Measurements from ENCODE around the gene PLEKHD1.

DNA sequence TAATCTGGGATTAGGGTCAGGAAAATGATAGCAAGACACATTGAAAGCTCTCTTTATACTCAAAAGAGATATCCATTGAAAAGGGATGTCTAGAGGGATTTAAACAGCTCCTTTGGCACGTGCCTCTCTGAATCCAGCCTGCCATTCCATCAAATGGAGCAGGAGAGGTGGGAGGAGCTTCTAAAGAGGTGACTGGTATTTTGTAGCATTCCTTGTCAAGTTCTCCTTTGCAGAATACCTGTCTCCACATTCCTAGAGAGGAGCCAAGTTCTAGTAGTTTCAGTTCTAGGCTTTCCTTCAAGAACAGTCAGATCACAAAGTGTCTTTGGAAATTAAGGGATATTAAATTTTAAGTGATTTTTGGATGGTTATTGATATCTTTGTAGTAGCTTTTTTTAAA is 25.4 kb upstream of the PLEKHD1 start:
- TF ChIP-seq, protein P1, sequence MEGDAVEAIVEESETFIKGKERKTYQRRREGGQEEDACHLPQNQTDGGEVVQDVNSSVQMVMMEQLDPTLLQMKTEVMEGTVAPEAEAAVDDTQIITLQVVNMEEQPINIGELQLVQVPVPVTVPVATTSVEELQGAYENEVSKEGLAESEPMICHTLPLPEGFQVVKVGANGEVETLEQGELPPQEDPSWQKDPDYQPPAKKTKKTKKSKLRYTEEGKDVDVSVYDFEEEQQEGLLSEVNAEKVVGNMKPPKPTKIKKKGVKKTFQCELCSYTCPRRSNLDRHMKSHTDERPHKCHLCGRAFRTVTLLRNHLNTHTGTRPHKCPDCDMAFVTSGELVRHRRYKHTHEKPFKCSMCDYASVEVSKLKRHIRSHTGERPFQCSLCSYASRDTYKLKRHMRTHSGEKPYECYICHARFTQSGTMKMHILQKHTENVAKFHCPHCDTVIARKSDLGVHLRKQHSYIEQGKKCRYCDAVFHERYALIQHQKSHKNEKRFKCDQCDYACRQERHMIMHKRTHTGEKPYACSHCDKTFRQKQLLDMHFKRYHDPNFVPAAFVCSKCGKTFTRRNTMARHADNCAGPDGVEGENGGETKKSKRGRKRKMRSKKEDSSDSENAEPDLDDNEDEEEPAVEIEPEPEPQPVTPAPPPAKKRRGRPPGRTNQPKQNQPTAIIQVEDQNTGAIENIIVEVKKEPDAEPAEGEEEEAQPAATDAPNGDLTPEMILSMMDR (IDR thresholded peaks at IDR 0.05 in 4 of 5, conservative IDR thresholded peaks at IDR 0.05 in 1 of 5) = no peak
- no peak for TF ChIP-seq POLR2A (IDR thresholded peaks at IDR 0.05)

All from gastrocnemius medialis (tissue), 4 donors.